GM21360 (cell line): ENCODE data around the gene CT83.

ENCODE experiments used
- ATAC-seq: cut with Tn5 transposase; IDR thresholded peaks from one replicate; pipeline ENCODE4 v1.9.1; 2021; ENCODE audit warnings: mild to moderate bottlenecking, moderate library complexity; ENCODE audit not compliant: unreplicated experiment

Gene CT83, protein sequence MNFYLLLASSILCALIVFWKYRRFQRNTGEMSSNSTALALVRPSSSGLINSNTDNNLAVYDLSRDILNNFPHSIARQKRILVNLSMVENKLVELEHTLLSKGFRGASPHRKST

DNA sequence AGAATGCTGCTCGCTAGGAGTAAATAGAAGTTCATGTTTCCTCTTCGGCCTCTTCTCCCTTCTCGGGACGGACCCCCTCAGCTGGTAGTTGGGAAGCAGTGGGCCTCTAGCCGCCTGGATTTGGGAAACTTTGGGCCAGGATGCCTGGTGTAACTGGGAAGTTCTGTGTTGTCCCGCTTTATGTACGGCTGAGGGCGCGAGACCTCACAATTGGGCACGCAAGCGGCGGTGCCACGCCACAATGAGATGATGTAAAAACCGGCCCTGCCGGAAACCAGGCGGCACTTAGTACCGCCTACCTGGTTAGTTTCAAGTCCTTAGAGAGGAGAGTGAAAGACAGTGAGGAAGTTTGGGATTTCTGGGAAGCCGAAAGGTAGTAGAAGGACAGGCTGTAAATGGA is at the start of gene CT83:
CT83 (minus strand) TSS at position 155 of the 400 bp plus-strand sequence; CDS start at position 35, 120 bp downstream.
- no peak for ATAC-seq

DNA sequence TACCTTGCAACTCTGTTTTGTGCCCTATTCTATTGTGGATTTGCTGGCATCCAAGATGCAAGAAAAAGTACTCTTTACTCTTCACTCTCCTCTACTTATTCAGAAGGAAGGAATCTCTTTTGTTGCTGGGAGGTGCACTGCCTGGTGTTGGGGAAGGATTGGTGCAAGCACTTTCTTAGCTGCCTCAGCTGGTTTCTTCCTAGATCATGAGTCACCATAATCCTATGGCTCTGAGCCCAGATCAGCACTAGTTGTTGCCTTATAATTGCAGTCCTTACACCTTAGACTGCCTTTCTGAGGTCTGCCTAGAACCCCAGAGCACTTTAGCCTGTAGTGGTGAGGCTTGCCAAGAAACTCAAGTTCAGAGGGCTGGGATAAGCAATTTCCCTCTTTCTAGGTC is 37.0 kb upstream of the CT83 start:
- ATAC-seq, result no peak

DNA sequence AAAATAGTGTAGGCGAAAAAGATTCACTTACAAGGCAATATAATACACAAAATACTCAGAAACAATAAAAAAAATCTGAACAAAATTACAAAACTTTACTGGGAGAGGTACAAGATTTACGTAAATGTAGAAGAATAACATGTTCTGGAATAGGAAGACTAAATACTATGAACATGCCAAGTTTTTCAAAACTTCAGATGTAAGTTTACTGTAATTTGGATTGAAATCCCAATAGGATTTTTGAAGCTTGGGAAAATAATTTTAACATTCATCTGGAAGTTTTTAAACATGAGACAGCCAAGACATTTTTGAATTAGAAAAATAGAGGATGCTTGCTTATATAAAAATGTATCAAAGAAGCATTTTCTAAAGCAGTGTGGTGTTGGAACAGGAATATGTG is 30.5 kb upstream of the CT83 start:
- ATAC-seq, result no peak

DNA sequence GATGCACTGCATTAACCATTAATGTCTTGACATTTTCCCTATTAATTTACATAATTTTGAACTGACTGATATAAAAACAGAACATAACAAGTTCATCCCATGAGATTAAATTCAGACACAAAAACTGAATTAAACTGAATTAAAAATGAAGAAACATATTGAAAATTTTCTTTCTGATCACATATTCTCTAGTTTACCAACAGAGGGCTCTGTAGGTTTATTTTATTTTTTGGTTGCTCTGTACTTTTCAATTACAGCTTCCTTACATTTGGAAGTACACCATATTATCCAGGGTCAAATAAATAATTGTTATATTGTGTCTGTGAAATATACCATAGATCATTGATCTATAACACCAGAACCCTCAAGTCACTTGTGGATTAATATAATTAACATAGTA is 27.3 kb upstream of the CT83 start:
- no peak for ATAC-seq

DNA sequence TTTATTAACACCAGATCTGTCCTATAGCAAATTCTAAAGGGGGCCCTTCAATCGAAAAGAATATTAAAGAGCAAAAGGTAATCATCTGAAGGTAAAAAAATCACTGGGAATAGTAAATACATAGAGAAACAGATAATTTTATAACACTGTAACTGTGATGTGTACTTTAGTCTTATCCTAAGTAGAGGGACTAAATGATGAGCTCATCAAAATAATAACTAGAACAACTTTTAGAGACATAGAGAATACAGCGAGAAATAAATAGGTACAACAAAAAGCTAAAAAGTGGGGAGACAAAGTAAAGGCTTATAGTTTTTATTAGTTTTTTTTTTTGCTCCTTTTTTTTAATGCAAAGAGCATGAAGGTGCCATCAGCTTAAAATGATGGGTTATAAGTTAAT is 17.3 kb upstream of the CT83 start:
- ATAC-seq, result no peak

DNA sequence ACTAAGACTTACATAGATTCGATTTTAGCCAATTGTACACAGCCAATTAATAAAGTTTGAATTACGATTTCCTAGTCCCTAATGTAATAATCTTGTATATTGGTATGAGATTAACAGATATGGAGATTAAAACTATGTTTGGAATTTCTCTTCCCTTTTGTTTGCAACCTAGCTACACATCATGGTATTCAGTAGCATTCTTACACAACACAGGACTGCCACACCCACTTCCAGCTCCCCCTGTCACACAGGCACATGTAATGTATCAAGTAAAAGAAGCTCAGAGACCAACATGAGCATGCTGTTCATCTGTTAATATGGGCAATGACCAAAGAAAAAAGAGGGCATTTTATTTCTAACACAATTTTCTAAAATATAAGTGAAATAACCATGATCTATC is 13.6 kb downstream of the CT83 start:
- no peak for ATAC-seq

DNA sequence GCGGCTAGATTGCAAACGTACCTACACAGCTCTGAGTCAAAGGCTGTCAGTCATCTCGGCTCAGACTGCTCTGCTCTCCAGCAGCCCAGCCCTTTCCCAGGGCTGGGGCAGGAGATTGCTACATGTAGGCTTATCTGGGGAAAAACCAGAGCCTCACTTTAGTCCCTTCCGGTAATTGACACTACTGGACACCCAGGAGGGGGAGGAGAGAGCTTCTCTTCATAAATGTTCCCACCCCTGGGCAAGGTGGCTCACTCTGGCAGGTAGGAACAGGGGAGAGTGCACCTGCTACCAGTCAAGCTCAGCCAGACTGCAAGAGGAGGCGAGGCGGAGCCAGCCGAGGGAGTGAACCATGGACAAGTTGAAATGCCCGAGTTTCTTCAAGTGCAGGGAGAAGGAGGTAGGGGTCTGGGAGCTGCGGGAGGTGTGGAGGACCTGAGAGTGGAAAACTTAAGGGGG is 26.4 kb downstream of the CT83 start, which contains the start of gene SLC6A14:
SLC6A14 (plus strand) TSS at position 249 of the 459 bp plus-strand sequence; CDS start at position 353, 104 bp downstream.
- no peak for ATAC-seq

DNA sequence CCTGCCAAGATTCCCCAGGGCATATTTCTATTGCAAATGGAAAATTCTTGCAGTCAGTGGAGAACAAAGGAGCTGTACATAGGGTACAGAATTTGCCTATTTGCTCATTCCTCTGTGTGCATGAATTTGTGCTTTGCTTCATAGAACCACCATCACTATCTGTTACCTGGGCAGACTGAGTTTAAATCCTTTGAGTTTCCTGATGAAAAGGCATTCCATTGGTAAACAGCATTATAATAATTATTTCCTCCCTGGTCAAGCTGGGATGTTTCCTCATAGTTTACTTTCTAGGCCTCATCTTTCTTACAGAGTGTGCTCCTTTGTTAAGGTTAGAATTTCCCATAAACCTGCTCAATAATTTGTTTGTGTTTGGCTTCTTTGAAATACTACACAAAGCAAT is 27.2 kb downstream of the CT83 start:
- ATAC-seq, result no peak

DNA sequence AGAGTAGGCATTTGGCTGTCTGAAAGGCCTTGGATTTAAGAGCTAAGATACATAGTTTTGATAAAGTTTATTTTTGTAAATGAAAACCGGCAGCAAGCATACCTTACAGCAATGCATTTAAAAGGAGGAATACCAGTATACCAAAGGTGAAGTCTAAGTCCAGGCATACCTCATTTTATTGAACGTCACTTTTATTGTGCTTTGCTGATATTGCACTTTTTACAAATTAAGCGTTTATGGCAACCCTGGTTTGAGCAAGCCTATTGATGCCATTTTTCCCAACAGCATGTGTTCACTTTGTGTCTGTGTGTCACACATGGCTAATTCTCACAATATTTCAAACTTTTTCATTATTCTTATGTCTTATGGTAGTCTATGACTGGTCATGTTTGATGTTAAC is 34.8 kb downstream of the CT83 start:
- no peak for ATAC-seq

DNA sequence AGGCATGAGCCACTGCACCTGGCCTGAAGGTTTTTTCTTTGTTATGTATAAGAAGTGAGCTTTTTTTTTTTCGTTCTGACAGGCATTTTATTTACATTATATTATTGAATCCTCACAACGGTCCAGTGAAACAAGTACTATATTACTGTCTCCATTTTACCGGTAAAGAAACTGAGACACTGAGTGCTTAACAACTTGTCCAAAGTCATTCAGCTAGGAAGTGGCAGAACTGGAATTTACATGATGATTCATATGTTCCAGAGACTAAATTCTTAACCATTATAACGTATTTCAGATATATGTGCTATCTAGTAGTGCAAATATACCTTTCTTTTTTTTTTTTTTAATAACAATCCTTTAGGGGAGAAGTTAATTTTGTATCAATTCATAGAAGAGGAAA is 44.8 kb downstream of the CT83 start:
- ATAC-seq, result no peak

DNA sequence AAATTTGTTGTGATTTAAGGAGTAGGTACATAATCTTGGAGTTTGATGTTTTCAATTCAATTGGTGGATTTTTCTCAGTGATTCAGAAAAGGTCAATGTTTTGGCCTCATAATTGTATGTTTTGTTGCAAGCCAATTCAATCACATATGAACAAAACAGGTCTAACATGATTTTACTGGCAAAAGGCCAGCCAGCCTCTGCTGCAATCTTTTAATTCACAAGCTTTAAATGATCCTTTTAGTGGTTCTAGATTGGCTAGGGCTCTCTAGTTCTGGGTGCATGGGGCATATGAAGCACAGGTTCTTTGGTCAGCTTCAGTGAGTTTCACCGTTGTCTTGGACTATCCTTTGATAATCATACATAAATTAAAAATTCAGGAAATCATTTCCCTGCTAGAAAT is 45.6 kb downstream of the CT83 start:
- no peak for ATAC-seq

DNA sequence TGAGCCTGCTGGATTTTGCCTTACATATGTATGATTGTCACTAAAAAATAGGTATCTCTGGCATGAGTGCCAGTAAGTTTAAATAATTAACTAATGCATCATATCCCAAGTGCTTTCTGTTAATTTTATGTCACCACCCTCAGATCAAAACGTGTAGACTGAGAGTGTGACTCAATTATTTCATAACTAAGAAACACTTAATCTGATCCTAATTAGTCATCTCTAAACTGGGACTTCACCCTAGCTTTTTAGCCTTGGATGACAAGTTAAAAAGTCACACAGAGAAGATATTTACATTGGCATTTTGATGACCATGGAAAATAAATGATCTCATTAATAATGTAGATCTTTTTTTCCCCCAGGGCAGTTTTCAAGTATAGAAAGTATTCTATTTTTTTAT is 49.5 kb downstream of the CT83 start:
- no peak for ATAC-seq
